ENCODE results near the gene YIF1A.
"Not testable (repeated sequence)": the region's sequence is repeated elsewhere in the genome, so short reads cannot be mapped to it uniquely, and the experiment has no call there.

Gene YIF1A

GRCh38 chr11:66311470-66311964 is 22.6 kb upstream of the YIF1A start:
- DNase-seq = no peak

DNA sequence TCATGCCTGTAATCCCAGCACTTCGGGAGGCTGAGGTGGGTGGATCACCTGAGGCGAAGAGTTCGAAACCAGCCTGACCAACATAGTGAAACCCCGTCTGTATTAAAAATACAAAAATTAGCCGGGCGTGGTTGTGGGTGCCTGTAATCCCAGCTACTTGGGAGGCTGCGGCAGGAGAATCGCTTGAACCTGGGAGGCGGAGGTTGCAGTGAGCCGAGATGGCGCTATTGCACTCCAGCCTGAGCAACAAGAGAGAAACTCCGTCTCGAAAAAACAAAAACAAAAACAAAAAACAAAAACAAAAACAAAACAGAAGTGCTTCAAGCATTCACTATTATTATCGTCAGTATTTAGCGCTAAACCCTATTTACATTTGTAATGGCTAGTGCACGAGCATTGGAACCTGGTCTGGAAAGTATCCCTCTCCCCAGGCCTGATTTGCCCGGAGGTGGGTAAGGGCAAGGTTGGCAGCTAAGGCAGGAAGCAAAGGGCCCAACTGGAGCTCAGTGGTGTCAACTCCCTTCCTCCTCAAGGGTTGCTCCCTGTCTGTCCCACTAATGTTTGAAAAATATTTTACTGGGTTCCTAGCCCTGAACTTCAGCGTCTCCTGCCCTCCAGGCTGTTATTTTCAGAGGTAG is 22.0 kb upstream of the YIF1A start:
- DNase-seq = not testable (repeated sequence)

- no peak for DNase-seq
Measured at GRCh38 chr11:66310324-66310723, 21.4 kb upstream of the YIF1A start.

DNA sequence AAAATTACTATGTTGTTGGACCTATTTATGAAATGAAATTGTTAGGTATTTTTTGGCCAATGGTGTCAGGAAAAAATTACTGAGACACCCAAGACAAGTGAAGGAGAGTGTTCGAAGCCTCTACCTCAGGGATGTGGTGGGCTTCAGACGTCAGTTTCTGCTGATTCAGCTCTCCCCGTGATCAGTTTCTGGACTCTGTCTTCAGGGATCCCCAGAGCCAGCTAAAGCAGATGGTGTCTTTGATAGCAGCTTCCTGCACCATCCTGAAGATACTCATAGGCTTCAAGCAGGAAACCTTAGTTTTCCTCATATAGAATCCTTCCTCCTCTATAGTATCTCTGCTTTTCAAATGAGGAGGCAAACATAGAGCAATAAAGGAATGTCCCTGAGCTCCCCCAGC is 20.5 kb upstream of the YIF1A start:
- DNase-seq = no peak

DNA sequence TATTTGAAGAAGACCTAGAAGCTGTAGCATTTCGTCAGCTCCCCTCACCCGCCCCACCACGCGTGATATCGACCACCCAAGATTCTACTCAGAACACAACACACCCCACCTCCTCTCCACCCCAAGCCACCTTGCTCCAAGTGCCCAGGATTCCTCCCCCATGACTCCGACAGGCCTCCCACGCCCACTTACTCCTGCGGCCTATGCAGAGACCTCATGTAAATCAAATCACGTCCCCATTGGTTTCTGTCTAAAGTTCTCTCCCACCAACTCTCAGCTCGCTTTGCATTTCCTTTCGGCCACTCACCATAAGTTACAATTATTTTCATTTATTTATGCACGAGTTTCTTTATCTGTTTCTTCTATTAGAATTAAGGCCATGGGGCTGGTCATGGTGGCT is 13.7 kb upstream of the YIF1A start:
- DNase-seq = no peak

DNA sequence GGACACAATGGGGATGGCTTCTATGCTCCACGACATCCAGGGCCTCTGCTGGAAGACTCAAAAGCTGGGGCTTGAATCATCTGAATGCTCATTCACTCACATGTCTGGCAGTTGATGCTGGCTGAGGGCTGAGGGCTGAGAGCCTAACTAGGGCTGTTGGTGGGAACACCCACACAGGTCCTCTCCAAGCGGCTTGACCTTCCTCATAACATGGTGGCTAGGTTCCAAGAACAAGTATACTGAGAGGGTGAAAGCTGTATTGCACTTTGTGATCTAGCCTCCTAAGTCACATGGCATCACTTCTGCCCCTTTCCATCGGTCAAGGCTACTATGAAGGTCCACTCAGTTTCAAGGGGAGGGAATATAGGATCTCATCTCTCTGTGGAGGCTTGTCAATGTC is 10.2 kb upstream of the YIF1A start:
- DNase-seq = peak; percentile 33

GRCh38 chr11:66297610-66298009 is 8.7 kb upstream of the YIF1A start:
- DNase-seq = no peak

DNA sequence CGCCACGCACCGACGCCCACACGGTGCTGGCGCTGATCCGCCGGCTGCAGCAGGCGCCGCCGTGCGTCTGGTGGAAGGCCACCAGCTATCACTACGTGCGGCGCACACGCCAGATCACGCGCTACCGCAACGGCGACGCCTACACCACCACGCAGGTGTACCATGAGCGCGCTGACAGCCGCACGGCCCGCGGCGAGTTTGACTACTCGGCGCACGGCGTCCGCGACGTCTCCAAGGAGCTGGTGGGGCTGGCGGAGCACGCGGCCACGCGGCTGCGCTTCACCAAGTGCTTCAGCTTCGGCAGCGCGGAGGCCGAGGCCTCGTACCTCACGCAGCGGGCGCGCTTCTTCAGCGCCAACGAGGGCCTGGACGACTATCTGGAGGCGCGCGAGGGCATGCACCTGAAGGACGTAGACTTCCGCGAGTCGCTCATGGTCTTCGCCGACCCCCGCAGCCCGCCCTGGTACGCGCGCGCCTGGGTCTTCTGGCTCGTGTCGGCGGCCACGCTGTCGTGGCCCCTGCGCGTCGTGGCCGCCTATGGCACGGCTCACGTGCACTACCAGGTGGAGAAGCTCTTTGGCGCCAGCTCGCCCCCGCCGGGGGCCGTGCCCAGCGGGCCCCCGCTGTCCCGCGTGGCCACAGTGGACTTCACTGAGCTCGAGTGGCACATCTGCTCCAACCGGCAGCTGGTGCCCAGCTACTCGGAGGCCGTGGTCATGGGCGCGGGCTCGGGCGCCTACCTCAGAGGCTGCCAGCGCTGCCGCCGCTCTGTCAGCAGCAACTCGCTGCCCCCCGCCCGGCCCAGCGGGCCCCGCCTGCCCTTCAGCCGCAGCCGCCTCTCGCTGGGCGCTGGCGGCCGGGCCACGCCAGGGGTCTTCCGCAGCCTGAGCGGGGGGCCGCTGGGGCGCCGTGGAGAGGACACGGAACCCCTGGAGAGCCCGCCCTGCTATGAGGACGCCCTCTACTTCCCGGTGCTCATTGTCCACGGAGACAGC is 6.0 kb upstream of the YIF1A start:
- DNase-seq = no peak

DNA sequence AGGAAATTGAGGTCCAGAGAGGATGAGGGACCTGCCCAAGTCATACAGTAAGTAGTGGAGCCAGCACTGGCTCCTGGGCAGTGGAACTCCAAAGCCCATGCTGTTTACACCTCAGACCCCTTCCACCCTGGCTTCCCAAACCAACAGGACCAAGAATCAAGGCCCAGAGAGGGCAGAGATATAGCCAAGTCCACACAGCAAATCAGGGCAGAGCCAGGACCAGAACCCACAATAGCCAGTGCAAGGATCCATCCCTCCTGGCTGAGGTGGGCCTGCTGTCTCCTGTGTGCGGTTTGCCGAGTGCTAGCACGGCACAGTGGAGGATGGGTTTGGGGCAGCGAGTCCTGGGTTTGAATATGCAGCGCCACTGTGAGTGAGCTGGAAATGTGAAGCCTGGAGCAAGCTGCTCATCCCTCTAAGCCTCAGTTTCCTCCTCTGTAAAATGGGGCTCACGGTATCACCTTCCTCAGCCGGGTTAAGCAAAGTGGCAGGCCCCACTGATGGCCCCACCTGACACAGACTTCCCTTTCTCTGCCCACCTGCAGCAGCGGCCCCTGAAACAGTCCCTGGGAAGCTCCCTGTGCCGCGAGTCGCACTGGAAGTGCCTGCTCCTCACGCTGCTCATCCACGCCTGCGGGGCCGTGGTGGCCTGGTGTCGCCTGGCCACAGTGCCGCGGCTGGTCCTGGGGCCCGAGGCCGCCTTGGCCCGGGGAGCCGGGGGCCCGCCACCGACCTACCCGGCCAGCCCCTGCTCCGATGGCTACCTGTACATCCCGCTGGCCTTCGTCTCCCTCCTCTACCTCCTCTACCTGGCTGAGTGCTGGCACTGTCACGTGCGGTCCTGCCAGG is 5.1 kb upstream of the YIF1A start:
- no peak for DNase-seq

DNA sequence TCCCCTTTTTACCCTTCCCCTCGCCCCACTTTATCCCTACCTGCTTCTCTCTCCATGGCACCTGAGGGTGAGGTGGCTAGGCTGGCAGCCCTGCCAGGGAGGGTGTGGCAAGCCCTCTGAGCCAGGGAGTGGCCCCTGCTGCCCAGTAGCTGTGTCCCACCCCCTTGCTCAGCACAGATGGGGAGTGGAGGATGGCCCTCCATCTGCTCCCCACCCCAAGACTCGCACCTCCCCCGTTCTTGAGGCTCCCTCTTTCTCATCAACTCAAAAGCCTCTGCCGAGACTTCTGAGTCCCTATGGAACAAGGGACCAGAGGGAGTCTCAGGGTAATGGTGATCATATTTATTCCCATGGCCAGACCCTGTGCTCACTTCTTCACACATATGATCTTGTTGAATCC is 4.4 kb upstream of the YIF1A start:
- no peak for DNase-seq

- no peak for DNase-seq
Measured at GRCh38 chr11:66292543-66293332, 3.8 kb upstream of the YIF1A start.

GRCh38 chr11:66291706-66292542 is 3.0 kb upstream of the YIF1A start, which contains the start of gene TMEM151A:
Gene TMEM151A, plus strand, starts transcription at chr11:66291894. Its CDS starts 120 bp downstream, at chr11:66292014.
- DNase-seq = no peak

DNA sequence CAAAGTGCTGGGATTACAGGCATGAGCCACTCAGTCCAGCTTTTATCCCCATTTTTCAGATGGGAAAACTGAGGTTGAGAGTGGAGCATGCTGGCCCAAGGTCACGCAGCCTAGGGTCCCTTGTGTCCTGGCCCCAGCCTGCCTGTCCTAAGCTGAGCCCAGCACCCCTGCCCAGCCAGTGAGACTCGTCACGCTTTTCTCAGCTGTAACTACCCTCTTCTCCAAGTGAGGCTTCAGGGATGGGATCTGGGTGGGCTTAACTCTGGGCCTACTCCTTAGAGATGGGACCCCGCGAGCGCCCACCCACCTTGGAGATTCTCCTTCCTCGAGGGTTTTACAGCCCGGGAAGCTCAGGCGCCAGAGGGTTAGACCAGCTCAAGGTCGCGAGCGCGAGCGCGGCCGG is 2.4 kb upstream of the YIF1A start:
- no peak for DNase-seq

GRCh38 chr11:66290330-66290621 is 1.3 kb upstream of the YIF1A start:
- DNase-seq = no peak

- DNase-seq = peak; percentile 76
Measured at GRCh38 chr11:66289548-66290329, 796 bp upstream of the YIF1A start.

- DNase-seq = no peak
Measured at GRCh38 chr11:66287889-66288670, 863 bp downstream of the YIF1A start.

- DNase-seq = no peak
Measured at GRCh38 chr11:66287211-66287888, 1.6 kb downstream of the YIF1A start.

DNA sequence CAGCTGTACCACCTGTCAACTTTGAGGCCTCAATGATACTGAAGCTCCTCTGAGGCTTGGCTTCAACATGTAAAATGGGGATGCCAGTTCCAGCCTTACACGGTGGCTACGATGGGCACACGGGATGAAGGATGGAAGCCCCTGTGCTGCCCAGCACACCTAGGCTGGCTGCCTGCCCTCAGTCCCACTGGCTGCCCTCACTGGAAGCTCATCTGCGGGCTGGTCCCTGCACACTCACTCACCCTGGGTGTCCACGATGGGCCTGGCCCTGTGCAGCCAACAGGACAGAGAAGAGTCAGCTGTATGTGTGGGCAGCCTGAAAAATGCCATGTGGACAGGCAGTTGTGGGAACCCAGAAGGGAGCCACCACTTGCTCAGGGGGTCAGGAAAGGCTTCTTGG is 2.2 kb downstream of the YIF1A start:
- DNase-seq = no peak
